Testis (tissue), 5 donors: ENCODE results near the gene RGS3. TPM values are rescaled to one million over a fixed set of nuclear protein-coding genes. Genes with fewer than 3 reads are reported as not detected.

Experiments
- DNase-seq: peaks from one replicate; pipeline ENCODE4 v3.0.0-alpha.2; 2019
- H3K27ac ChIP-seq, 2 donors: fragments of 200-600 bp; sonication (generic); one replicate each; pipeline ENCODE4 v1.5.1; 2019
- H3K27me3 ChIP-seq: fragments of 200-600 bp; sonication (generic); one replicate; pipeline ENCODE4 v1.5.1; 2019
- H3K36me3 ChIP-seq: fragments of 200-600 bp; sonication (generic); one replicate; pipeline ENCODE4 v1.5.1; 2017; ENCODE audit warnings: low read depth; ENCODE audit errors: missing control alignments
- H3K4me1 ChIP-seq: fragments of 200-600 bp; sonication (generic); one replicate; pipeline ENCODE4 v1.5.1; 2019
- H3K4me3 ChIP-seq, 2 donors: fragments of 200-600 bp; sonication (generic); one replicate each; pipeline ENCODE4 v1.5.1; 2017 to 2019
- H3K9me3 ChIP-seq: fragments of 200-600 bp; sonication (generic); one replicate; pipeline ENCODE4 v1.5.1; 2017
- CTCF ChIP-seq, 3 experiments: fragments of 450-650 bp in 2 of 3; fragments of 200-600 bp in 1 of 3; sonication (generic) in 1 of 3; IDR thresholded peaks; one replicate each; pipeline ENCODE4 v1.5.1; 2016 to 2019; ENCODE audit warnings: antibody characterized with exemption in 3 of 3, mild to moderate bottlenecking in 2 of 3, moderate library complexity in 1 of 3
- POLR2A ChIP-seq: fragments of 450-650 bp; IDR thresholded peaks from one replicate; pipeline ENCODE4 v1.6.1; 2017; ENCODE audit warnings: antibody characterized with exemption, mild to moderate bottlenecking, moderate library complexity
- WGBS, 2 donors: methylation state at CpG; one replicate each; pipeline ENCODE4 v1.1.5; 2018; 5-methylcytosine and 5-hydroxymethylcytosine counted together
- intact Hi-C: fragments of 100-400 bp; cut with DNase I; formaldehyde crosslinking; loops from one replicate; pipeline ENCODE4 v1.15.1; 2023; ENCODE audit warnings: low total_unique reads
- long read RNA-seq, 2 donors: transcript quantifications; one replicate each; lab custom pipeline, GENCODE V29; 2026
- polyA plus RNA-seq: library from polyadenylated mRNA; stranded (reverse); fragments of 350-450 nt; fragmentation: Illumina TruSeq; extraction: RNeasy Lipid Tissue Mini Kit (QIAGEN cat#74804); gene quantifications from one replicate; pipeline ENCODE4 v1.2.3, GENCODE V29; 2014; ENCODE audit warnings: low read depth, low replicate concordance; ENCODE audit not compliant: insufficient read depth
- total RNA-seq, 2 donors: library from RNA; depleted of rRNA; stranded (reverse); fragments of >200 nt; gene quantifications; one replicate each; pipeline ENCODE4 v1.2.3, GENCODE V29; 2016

The RGS3 gene
- total RNA-seq (100 to 1,000 TPM; 119 to 125 TPM), polyA plus RNA-seq (84.8 TPM)
- long read RNA-seq, donor 1, full-length matches to known transcripts: 22 of 35 reads
- long read RNA-seq, donor 1, partial matches to known transcripts: 8 of 35 reads
- long read RNA-seq, donor 1, other reads (novel, unspliced or antisense): 5 of 35 reads
- long read RNA-seq, donor 2, full-length matches to known transcripts: 17 of 28 reads
- long read RNA-seq, donor 2, partial matches to known transcripts: 11 of 28 reads
- long read RNA-seq, donor 2, other reads (novel, unspliced or antisense): 0 of 28 reads

DNA sequence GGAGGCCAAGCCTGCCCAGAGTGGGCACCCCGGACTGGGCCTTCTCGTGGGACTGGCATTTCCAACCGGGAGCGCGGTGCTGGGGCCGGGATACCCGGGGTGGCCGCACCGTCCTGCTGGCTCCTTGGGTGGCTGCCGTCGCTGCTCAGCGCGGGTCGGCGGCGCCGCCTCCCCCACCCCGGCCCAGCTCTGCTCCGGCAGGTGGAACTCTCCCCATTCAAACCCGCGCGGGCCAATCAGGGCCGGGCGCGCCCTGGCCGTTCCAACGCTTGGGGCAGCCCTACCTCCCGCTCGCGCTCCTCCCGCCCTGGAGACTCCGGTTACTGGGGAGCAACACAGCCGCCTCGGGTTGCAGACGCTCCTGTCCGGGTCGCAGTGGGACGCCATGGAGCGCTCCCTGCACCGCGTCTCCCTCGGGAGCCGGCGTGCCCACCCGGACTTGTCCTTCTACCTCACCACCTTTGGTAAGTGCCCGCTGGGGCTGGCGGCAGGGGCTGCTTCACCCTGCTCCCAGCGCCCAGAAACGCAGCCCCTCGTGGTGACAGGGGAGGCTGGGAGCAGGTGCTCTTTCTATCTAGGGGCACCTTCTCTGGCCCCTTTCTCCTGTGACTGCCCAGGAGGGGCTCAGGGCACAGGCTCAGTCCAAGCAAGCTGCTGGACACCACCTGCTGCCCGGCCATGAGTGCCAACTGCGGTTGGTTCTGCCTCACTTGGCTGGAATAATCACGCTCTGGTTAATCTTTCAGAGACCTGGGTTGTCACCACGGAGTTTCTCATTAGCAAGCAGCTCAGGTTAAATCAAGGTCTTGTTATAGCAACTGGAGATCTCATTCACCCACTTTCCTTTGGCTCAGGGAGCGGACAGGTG is at the start of gene RGS3:
Gene RGS3, plus strand, starts transcription at position 310 of the 868 bp plus-strand sequence. Its CDS starts 76 bp downstream, at position 386.
- no peaks in the 10 kb centered on the region for H3K9me3 ChIP-seq
- DNase-seq: peak; percentile 60
- H3K4me1 ChIP-seq: no peaks in the 10 kb centered on the region
- 15 to 34% methylated on average over 8 to 55 of the region's 55 CpGs for WGBS, 2 donors
- no peaks in the 10 kb centered on the region for H3K36me3 ChIP-seq
- no peaks in the 10 kb centered on the region for H3K27me3 ChIP-seq
- peak within 1 kb of the TSS in 1 of 2 donors; percentile 6 for H3K4me3 ChIP-seq
- intact Hi-C loops: no loop called here
- H3K27ac ChIP-seq: no peak within 1 kb of the TSS
- no peak for TF ChIP-seq POLR2A
- no peak for TF ChIP-seq CTCF (IDR thresholded peaks at IDR 0.05)

DNA sequence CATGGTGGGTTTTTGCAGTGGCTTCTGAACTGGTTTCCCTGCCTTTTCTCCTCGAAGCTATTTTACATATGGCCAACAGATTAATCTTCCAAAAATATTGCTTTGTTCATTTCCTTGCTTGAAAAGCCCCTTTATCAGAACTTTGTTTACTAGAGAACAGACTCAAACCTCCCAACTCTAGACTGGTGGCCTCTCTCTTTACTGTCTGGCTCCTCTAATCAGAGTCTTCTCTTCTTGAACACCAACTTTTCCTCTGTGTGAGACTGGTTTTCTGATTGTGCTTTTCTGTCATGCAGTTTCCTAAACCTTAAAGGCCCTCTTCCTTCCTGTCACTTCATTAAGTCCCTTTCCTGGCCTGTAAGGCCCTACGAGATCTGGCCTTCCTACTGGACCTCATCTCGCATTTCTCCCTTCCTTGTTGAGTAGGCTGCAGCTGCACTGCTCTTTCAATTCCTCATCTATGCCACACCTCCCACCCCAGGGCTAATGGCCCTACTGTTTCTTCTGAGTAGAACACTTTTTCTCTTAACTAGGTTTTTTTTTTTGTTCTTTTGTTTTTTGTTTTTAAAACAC is 47.3 kb upstream of the RGS3 start:
- no peaks in the 10 kb centered on the region for H3K36me3 ChIP-seq
- intact Hi-C loops: no loop called here
- TF ChIP-seq POLR2A (no peak), CTCF (IDR thresholded peaks at IDR 0.05) (no peak)
- H3K4me3 ChIP-seq: no peak overlapping the region
- H3K9me3 ChIP-seq: no peaks in the 10 kb centered on the region
- H3K4me1 ChIP-seq: no peaks in the 10 kb centered on the region
- WGBS, 2 donors: 58 to 73% methylated on average over 3 of the region's 3 CpGs
- no peaks in the 10 kb centered on the region for H3K27me3 ChIP-seq
- no peak overlapping the region for H3K27ac ChIP-seq
- DNase-seq: no peak

DNA sequence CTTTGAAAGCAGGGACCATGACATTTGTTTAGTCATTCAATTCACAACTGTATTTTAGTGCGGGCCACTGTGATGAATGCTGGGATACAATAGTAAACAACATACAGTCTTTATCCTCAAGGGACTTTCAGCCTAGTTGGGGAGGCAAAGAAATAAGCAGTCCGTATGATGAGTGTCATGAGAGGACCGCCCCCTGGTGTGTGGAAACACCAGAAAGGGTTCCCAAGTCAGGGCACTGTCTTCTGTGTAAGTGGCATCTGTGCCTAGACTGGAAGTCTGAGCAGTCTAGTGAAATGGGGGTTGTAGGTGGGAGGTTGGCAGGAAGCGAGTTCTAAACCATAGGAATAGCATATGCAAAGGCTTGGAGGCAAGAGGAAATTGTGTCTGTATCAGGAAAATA is 46.2 kb upstream of the RGS3 start:
- Histone ChIP-seq H3K4me1 (no peaks in the 10 kb centered on the region), H3K9me3 (no peaks in the 10 kb centered on the region), H3K27me3 (no peaks in the 10 kb centered on the region), H3K4me3 (no peak overlapping the region), H3K27ac (no peak overlapping the region), H3K36me3 (no peaks in the 10 kb centered on the region)
- WGBS, 2 donors: 87 to 95% methylated on average over 4 of the region's 4 CpGs
- DNase-seq: no peak
- intact Hi-C loops: no loop called here
- TF ChIP-seq POLR2A (no peak), CTCF (IDR thresholded peaks at IDR 0.05) (no peak)

DNA sequence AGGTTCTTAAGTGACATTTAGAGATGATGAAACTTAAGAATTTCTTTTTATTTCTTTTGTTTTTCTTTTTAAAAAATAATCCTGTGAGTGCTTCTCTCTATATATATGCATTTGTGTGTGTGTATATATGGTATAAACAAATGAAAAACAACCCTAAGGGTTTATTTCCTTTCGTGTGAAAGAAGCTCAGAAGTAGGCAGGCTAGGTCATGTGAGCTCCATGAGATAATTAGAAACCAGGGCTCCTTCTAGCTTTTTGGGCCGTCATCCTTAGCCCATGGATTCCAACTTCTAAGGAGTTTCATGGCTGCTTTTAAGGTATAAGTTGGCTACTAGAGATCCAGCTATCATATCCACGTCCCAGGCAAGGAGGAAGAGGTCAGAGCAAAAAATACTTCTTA is 41.8 kb upstream of the RGS3 start:
- no peak for DNase-seq
- H3K9me3 ChIP-seq: no peaks in the 10 kb centered on the region
- no peak overlapping the region for H3K27ac ChIP-seq
- no peaks in the 10 kb centered on the region for H3K4me1 ChIP-seq
- H3K36me3 ChIP-seq: no peaks in the 10 kb centered on the region
- intact Hi-C loops: no loop called here
- WGBS, 2 donors: 77 to 79% methylated on average over 3 of the region's 3 CpGs
- no peak overlapping the region for H3K4me3 ChIP-seq
- no peaks in the 10 kb centered on the region for H3K27me3 ChIP-seq
- no peak for TF ChIP-seq POLR2A

GRCh38 chr9:113425072-113425471 is 38.5 kb upstream of the RGS3 start:
- WGBS, 2 donors: 68% methylated on average over 2 of the region's 2 CpGs
- no peaks in the 10 kb centered on the region for H3K27me3 ChIP-seq
- TF ChIP-seq POLR2A (no peak), CTCF (IDR thresholded peaks at IDR 0.05) (no peak)
- no peak overlapping the region for H3K4me3 ChIP-seq
- H3K27ac ChIP-seq: no peak overlapping the region
- no peaks in the 10 kb centered on the region for H3K36me3 ChIP-seq
- intact Hi-C loops: no loop called here
- no peaks in the 10 kb centered on the region for H3K9me3 ChIP-seq
- no peaks in the 10 kb centered on the region for H3K4me1 ChIP-seq
- no peak for DNase-seq
